Endothelial cell of umbilical vein (primary cell): ENCODE results near the gene CIC.
A peak's percentile ranks its signal among the peaks of the same experiment; 100 is the strongest.

Experiments
- CTCF ChIP-seq, 2 donors: IDR thresholded peaks; 1 replicate in 1 of 2; 2 replicates in 1 of 2; pipeline ENCODE4 v1.5.1; 2011; ENCODE audit warnings: low read length in 2 of 2, mild to moderate bottlenecking in 2 of 2, moderate library complexity in 2 of 2, control low read depth in 1 of 2, inconsistent platforms in 1 of 2, low read depth in 1 of 2; ENCODE audit not compliant: insufficient read depth in 1 of 2; ENCODE audit errors: extremely low read depth in 1 of 2
- EZH2 ChIP-seq: IDR thresholded peaks from 2 replicates; pipeline ENCODE4 v1.6.1; 2012; ENCODE audit warnings: borderline replicate concordance, low read depth, mild to moderate bottlenecking, moderate library complexity, low read length, inconsistent platforms; ENCODE audit not compliant: severe bottlenecking
- FOS ChIP-seq: IDR thresholded peaks from 2 replicates; pipeline ENCODE4 v1.6.1; 2011; ENCODE audit warnings: mild to moderate bottlenecking, low read length, moderate library complexity, borderline replicate concordance; ENCODE audit not compliant: insufficient read depth
- POLR2A ChIP-seq: IDR thresholded peaks from 2 replicates; pipeline ENCODE4 v1.6.1; 2012; ENCODE audit warnings: low read depth, mild to moderate bottlenecking, control low read depth, low read length
- POLR2AphosphoS5 ChIP-seq: IDR thresholded peaks from 2 replicates; pipeline ENCODE4 v1.6.1; 2012; ENCODE audit warnings: low read depth, mild to moderate bottlenecking, control low read depth, low read length, moderate library complexity; ENCODE audit not compliant: insufficient read depth
- TF ChIP-seq, protein P1 (sequence below): IDR thresholded peaks from 2 replicates; pipeline ENCODE4 v1.6.1; 2011; ENCODE audit not compliant: insufficient read depth, insufficient read length

GRCh38 chr19:42285541-42285941 lies 16.5 kb downstream of the CIC start:
- peak in 1 of 2 donors; percentile 9 for TF ChIP-seq CTCF (IDR thresholded peaks at IDR 0.05; ENCODE audit: extremely low read depth in 1 of 2, insufficient read depth in 1 of 2, low read depth in 1 of 2, low read length in 2 of 2)
- TF ChIP-seq EZH2, result no peak
- no peak for TF ChIP-seq FOS
- TF ChIP-seq, protein P1, sequence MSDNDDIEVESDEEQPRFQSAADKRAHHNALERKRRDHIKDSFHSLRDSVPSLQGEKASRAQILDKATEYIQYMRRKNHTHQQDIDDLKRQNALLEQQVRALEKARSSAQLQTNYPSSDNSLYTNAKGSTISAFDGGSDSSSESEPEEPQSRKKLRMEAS, result no peak
- no peak for TF ChIP-seq POLR2A
- no peak for TF ChIP-seq POLR2AphosphoS5
